IPS-NIHi11 (cell line): Measurements from ENCODE around the gene WDR90.

ENCODE experiments used
- DNase-seq: peaks from one replicate; pipeline ENCODE4 v3.0.0; 2012; ENCODE audit warnings: mixed read lengths, low spot score

WDR90 gene

DNA sequence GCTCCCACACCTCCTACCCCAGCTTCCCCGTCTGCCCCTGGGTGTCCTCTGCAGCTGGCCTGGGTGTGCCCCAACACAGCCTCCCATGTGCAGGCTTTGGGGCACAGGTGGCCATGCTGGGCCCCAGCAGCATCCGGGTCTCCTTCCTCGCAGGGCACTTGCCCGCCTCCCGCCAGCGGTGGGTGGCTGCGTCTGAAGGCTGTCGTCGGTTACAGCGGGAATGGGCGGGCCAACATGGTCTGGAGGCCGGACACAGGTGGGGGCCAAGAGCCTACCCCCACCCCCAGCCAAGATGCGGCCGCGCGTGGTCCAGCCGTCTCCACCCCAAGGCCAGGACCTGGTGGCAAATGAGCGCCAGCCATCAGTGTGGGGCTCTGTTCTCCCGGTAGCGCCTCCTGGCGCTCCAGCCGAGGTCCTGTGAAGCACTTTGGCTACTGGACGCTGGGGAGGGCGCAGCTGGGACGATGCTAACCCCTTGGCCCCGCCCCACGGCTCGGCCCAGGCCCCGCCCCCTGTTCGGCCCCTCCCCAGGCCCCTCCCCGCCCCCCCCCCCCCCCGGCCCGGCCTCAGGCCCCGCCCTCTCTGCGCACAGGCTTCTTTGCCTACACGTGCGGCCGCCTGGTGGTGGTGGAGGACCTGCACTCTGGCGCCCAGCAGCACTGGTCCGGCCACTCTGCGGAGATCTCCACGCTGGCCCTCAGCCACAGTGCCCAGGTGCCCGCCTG is 11.5 kb downstream of the WDR90 start:
- peak; percentile 97 for DNase-seq

DNA sequence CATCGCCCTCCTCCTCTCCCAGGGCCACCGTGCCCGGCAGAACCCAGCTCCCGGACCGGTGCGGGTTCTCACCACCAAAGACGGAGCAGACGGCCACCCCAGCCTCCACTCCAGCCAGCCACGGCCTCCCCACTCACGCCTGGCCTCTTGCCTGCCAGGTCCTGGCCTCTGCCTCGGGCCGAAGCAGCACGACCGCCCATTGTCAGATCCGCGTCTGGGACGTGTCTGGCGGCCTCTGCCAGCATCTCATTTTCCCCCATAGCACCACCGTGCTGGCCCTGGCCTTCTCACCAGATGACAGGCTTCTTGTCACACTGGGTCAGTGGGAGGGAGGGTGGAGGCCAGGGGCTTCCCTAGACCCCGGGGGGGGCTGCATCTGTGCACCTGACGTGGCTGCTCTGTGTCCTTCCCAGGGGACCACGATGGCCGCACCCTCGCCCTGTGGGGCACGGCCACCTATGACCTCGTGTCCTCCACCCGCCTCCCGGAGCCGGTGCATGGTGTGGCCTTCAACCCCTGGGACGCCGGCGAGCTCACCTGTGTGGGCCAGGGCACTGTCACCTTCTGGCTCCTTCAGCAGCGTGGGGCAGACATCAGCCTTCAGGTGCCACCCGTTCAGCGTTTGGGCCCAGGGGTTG is 12.1 kb downstream of the WDR90 start:
- no peak for DNase-seq

DNA sequence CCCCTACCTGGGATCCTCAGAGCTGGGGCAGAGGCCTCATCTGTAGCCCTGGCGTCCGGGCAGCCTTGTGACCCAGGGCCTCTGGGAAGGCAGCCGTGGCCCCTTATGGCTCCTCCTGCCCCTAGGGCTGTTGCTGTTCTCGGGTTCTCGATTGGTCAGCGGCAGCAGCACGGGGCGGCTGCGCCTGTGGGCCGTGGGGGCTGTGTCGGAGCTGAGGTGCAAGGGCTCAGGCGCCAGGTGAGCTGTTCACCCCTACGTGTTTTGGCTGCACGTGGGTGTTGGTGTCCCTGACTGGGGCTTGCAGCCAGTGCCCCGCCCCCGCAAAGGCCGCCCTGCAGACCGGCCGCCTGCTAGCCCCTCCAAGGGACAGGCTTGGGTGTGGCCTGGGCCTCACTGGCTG is 12.9 kb downstream of the WDR90 start:
- no peak for DNase-seq

DNA sequence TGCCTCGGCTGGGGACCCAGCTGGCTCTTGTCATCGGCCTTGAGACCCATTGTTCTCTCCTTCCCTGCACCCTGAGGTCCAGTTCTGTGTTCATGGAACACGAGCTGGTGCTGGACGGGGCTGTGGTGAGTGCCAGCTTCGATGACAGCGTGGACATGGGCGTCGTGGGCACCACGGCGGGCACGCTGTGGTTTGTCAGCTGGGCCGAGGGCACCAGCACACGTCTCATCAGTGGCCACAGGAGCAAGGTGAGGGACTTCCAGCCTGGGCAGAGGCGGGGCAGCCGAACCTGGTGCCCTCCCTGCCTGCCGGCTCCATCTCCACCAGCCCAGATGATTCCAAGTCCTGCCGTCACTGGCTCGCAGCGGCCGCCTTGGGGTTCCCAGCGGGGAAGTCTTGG is 13.4 kb downstream of the WDR90 start:
- DNase-seq = no peak

DNA sequence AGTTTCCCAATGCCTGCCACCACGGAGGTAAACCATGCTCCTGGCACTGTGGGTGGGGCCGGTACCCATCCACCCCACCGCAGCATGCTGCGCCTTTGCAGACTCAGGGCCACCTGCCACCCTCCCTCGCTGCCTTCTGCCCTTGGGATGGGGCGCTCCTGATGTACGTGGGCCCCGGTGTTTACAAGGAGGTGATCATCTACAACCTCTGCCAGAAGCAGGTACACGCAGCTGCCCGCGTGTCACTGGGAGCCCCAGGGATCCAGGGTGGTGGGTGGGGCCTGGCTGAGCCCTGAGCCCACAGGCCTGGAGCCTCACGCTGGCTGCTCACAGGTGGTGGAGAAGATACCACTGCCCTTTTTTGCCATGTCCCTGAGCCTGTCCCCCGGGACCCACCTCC is 17.4 kb downstream of the WDR90 start:
- DNase-seq = no peak

DNA sequence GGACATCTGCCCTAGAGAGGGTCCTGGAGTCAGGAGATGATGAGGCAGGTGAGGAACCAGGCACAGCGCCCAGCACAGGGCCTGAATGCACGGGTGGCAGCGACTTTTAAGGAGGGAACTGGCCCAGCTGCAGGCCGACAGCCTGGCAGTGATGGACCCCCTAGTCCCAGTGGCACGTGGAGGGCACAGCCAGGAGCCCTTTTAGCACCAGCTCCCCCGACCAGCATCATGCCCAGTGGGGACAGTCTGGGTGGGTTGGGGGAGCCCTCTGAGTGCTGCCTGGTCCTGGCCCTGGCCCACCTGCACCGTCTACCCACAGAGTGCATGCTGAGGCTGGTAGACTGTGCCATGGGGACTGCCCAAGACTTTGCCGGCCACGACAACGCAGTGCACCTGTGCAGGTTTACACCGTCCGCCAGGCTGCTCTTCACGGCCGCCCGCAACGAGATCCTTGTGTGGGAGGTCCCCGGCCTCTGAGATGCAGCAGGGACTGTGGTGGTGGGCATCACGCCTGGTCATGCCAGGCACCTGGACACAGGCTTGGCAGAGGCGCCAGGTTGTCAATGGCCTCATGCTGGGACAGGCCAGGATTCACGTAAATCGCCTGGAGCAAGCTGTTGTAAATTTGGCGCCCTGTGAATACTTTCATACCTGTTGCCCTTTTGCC is 18.1 kb downstream of the WDR90 start:
- no peak for DNase-seq

DNA sequence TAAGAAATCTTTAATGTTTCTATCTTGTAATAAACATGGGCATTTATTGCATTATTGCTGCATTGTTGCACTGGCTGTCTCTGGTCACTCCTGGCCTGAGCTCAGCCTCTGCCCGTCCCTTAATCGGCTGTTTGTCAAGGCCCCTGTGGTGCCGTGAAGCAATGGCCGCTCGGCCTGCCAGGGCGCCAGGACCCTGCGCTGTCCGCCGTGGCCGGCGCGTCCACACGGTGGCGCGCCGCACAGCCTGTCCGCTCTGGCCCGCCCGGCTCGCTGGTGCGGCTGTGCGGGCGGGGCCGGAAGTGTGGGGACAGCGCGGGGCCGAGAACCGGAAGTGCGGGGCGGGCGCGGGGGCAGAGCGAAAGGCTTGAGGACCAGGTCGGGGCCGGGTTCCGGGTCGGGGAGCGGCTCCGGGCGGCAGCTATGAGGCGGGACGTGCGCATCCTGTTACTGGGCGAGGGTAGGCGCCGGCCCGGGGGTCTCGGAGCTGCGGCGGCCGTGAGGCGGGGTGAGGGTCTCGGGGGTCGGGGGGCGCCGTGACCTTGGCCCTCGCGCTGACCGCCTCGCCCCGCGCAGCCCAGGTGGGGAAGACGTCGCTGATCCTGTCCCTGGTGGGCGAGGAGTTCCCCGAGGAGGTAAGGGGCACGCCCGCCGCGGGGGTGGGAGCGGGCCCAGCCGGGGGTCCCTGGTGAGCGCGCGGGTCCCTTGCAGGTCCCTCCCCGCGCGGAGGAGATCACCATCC is 18.8 kb downstream of the WDR90 start, which contains the start of gene RHOT2:
TSS of gene RHOT2 (plus strand) at position 353 of the 739 bp plus-strand sequence. CDS start at position 421, 68 bp downstream.
- DNase-seq = peak; percentile 92

DNA sequence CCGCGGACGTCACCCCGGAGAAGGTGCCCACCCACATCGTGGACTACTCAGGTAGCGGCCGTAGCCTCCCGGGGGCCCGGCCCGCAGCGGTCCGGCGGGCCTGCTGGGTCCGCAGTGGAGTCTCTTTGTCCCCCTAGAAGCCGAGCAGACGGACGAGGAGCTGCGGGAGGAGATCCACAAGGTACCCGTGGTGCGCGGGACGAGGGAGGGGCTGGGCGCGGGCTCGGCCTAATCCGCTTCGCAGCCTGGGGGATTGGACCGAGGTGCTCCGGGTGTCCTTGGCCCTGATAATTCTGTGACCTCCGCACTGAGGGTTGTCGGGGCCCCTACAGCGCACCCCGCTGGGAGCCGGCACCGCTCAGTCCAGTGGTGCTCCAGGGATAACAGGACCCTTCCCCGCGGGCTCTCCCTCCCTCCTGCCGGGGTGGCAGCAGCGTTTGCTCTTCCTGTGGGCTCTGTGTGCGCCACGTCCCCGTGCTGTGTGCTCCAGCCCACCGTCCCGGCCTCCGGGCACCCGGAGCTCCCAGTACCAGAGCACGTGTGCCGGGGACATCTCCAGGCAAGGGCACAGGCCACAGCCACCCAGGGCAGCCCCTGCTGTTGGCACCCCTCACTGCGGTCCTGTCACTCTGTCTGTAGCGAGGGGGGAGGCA is 19.5 kb downstream of the WDR90 start:
- no peak for DNase-seq

DNA sequence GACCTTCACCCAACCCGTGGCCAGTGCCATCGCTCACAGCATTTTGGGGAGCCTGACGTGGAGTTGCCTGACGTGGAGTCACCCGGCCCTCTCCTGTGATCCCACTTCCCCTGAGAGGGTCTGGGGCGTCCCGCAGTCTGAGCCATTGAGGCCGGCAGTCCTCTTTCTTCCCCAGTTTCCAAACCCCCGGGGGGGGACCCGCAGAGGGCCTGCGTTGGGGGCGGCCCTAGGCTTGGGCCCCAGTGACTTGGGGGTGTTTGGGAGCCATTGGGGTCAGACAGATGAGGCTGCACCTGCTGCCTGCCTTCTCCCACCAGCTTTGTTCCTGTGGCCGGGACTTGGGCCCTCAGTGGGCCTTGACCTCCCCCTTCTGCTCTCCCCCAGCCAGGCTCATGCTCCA is 20.5 kb downstream of the WDR90 start:
- no peak for DNase-seq

DNA sequence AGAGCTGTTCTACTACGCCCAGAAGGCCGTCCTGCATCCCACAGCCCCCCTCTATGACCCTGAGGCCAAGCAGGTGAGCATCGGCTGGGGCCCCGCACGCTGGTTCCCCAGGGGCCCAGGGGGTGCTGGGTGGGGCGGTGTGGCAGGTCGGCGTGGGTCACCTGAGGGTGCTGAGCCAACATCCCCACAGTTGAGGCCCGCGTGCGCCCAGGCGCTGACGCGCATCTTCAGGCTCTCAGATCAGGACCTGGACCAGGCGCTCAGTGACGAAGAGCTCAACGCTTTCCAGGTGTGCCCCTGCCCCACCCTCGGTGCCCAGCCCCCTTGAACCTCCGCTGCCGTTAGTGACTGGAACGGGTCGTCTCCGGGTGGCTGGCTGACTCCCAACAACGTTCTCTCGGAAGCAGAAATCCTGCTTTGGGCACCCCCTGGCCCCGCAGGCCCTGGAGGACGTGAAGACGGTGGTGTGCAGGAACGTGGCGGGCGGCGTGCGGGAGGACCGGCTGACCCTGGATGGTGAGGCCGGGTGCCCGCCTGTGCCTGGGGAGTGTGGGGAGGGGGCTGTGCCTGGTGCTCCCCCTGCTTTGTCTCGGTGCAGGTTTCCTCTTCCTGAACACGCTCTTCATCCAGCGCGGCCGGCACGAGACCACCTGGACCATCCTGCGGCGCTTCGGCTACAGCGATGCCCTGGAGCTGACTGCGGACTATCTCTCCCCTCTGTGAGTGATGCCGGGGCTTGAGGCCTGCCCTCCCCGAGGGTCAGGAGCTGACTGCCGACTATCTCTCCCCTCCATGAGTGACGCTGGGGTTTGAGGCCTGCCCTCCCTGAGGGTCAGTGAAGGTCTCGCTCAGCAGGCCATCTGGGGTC is 21.6 kb downstream of the WDR90 start:
- DNase-seq = no peak

DNA sequence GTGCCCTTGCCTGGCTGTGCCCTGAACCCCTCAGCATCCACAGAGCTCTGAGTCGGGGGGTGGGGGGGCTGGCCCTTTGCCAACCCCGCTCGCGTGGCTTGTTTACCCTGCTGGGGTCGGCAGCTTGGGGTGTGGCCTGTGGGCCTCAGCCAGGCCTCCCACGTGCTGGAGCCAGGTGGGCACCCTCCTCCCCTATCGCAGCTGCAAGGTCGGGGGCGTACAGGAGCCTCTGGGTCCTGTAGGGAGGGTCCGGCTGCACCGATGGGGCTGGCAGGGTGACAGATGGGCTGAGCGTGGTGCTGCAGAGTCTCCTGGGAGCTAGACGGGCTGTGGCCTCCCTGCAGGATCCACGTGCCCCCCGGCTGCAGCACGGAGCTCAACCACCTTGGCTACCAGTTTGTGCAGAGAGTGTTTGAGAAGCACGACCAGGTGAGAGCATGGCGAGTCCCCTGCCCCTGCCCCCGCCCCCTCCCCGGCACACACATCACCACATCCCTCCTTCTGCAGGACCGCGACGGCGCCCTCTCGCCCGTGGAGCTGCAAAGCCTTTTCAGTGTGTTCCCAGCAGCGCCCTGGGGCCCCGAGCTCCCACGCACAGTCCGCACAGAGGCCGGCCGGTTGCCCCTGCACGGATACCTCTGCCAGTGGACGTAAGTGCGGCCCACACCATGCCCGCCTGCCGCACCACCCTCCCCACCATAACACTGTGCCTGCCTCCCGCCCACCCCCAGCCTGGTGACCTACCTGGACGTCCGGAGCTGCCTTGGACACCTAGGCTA is 22.4 kb downstream of the WDR90 start:
- DNase-seq = no peak

DNA sequence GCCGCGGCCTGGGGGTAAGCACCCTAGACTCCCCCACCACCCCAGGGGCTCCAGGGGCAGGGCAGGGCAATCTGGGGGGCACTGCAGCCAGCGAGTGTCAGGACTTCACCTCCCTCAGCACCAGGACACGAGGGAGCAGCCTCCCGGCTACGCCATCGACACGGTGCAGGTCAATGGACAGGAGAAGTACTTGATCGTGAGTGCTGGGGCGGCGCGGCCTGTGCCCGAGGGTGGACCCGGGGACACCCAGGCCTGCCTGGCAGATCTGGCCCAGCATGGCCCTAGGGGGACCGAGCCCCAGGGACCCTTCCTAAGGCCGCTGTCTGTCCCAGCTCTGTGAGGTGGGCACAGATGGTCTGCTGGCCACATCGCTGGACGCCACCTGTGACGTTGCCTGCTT is 23.2 kb downstream of the WDR90 start:
- no peak for DNase-seq

DNA sequence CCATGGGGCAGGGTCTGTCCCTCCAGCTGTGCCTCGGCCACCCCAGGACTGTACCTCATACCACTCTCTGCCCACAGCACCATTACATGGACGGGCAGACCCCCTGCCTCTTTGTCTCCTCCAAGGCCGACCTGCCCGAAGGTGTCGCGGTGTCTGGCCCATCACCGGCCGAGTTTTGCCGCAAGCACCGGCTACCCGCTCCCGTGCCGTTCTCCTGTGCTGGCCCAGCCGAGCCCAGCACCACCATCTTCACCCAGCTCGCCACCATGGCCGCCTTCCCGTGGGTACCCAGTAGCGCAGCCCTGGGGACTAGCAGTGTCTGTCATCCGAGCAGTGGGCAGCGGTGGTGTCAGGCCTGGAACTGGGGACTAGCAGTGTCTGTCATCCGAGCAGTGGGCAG is 23.7 kb downstream of the WDR90 start:
- DNase-seq = no peak

DNA sequence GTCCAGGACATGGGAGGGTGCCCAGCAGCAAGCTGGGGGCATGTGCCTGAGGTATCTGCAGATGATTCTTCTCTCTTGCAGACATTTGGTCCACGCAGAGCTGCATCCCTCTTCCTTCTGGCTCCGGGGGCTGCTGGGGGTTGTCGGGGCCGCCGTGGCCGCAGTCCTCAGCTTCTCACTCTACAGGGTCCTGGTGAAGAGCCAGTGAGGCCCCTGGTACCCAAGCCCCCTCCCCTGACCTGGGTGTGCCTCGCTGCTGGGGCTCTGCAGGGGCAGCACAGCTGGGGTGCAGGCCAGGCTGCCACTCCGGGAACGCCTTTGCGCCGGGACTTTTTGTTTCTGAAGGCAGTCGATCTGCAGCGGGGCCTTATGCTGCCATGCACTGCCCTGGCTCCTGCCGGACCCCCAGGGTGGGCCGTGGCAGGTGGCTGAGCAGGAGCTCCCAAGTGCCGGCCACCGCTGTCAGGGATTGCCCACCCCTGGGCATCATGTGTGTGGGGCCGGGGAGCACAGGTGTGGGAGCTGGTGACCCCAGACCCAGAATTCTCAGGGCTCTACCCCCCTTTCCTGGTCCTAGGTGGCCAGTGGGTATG is 24.3 kb downstream of the WDR90 start:
- DNase-seq = no peak

DNA sequence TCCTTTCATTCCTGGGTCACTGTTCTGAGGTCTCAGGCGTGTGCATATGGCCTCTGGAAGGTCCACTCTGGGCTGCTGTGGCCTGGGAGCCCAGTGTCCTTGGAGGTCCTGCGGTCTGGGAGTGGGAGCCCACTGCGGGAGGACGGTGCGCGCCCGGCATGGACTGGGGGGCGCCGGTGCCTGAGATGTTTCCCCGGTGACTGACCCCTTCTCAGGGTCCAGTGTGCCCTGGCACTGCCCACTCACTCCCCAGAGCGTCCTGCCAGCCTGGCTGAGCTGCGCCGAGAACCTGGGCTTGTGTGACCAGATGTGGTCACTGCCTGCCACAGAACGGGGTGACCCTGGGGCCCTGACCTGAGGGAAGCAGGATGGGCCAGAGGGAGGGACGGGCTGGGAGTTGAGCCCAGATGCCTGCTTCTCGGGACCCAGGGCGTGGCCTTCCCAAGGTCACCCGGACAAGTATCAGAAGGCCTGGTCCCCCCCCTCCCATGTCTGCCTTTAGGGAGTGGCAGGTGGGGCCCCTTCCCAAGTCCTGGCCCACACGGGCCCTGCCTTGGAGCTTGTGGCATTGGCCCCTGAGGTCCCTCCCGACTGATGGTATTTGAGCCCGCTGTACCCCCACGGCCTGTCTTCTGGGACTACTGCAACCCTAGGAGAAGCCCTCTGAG is 25.2 kb downstream of the WDR90 start:
- no peak for DNase-seq

DNA sequence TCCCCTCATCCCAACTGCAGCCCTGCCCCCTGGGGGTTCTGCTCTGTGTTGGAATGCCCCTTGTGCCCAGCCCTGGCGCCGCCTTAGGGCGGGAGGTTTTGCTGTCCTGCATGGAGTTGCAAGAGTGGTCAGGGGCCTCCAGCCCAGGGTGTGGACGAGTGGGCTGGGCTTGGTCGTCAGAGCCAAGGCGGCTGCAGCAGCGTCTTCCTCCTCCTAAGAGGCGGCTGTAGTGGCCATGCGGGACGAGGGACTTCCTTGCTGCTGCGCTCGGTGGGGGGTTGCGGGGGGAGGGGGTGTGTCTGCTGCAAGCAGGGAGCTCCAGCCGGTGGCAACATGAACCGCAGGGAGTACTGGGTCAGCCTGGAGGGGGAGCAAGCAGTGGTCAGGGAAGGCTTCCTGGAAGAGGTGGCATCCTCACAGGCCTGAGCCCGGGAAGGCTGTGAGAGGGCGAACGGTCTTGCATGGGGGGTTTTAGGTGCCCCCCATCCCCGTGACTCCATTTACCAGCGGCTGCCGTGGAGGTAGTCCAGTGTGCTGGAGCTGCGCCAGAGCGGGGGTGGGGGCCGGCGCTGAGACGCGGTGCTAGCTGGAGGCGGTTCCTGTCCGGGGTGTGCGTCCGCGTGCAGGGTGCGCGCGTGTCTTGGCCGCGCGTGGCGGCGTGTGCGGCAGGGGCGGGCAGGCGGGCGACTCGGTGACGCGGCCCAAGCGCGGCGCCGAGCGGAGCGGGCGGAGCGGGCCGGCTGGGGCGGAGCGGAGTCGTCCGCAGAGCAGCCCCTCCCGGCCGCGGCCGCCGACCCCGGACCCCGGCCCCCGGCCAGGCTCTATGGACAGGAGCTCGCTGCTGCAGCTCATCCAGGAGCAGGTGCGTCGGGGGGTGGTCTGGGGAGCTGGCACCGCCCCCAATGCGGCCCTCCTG is 26.1 kb downstream of the WDR90 start, which contains the start of gene RHBDL1:
TSS of gene RHBDL1 (plus strand) at position 704 of the 916 bp plus-strand sequence. CDS start at position 824, 120 bp downstream.
- peak; percentile 64 for DNase-seq

DNA sequence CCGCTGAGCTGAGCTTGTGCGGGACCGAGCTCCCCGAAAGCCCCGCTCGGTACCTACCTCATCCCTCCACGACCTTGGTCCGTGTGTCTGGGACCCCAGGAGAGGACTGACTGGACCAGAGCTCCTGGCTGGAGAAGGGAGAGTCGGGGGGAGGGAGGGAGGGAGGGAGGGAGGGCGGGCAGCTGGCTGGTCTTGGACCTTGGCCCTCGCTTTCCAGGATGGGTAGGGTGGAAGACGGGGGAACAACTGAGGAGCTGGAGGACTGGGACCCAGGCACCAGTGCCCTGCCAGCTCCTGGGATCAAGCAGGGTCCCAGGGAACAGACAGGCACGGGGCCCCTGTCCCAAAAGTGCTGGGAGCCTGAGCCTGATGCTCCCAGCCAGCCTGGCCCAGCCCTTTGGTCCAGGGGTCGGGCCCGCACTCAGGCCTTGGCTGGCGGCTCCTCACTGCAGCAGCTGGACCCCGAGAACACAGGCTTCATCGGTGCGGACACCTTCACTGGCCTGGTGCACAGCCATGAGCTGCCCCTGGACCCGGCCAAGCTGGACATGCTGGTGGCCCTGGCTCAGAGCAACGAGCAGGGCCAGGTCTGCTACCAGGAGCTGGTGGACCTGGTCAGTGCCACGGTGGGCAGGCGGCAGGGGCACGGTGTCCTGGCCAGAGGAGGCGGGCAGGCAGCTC is 26.9 kb downstream of the WDR90 start:
- no peak for DNase-seq

DNA sequence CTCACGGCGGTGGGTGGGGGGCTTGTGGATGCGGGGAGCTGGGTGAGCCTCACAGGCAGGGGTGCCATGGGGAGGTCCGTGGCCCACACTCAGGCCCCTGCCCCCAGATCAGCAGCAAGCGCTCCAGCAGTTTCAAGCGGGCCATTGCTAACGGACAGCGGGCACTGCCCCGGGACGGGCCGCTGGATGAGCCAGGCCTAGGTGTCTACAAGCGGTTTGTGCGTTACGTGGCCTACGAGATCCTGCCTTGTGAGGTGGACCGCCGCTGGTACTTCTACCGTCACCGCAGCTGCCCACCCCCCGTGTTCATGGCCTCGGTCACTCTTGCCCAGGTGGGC is 27.4 kb downstream of the WDR90 start:
- DNase-seq = no peak
